ENCODE data around the gene MACROD2.
"Not testable (repeated sequence)": the region's sequence is repeated elsewhere in the genome, so short reads cannot be mapped to it uniquely, and the experiment has no call there.

Gene MACROD2

GRCh38 chr20:14214046-14214445, 218.7 kb downstream of the MACROD2 start:
- TF ChIP-seq, protein P1, sequence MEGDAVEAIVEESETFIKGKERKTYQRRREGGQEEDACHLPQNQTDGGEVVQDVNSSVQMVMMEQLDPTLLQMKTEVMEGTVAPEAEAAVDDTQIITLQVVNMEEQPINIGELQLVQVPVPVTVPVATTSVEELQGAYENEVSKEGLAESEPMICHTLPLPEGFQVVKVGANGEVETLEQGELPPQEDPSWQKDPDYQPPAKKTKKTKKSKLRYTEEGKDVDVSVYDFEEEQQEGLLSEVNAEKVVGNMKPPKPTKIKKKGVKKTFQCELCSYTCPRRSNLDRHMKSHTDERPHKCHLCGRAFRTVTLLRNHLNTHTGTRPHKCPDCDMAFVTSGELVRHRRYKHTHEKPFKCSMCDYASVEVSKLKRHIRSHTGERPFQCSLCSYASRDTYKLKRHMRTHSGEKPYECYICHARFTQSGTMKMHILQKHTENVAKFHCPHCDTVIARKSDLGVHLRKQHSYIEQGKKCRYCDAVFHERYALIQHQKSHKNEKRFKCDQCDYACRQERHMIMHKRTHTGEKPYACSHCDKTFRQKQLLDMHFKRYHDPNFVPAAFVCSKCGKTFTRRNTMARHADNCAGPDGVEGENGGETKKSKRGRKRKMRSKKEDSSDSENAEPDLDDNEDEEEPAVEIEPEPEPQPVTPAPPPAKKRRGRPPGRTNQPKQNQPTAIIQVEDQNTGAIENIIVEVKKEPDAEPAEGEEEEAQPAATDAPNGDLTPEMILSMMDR (IDR thresholded peaks at IDR 0.05) = no peak
- H3K9me3 ChIP-seq = no peaks in the 10 kb centered on the region

DNA sequence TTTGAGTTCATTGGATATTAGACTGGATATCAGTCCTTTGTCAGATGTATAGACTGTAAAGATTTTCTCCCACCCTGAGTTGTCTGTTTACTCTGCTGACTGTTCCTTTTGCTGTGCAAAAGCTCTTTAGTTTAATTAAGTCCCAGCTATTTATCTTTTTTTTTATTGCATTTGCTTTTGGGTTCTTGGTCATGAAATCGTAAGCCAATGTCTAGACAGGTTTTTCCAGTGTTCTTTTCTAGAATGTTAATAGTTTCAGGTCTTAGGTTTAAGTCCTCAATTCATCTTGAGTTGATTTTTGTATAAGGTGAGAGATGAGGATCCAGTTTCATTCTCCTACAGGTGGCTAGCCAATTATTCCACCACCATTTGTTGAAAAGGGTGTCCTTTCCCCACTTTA, 220.6 kb downstream of the MACROD2 start:
- H3K36me3 ChIP-seq; H3K9me3 ChIP-seq; H3K4me3 ChIP-seq (ENCODE audit: low read depth in 1 of 2, low read length in 1 of 2); H3K4me1 ChIP-seq (ENCODE audit: control insufficient read depth in 1 of 2, insufficient read depth in 1 of 2, low read depth in 1 of 2, low read length in 1 of 2); H3K27ac ChIP-seq; H3K27me3 ChIP-seq: not testable (repeated sequence)

More at GRCh38 chr20:14214046-14214445, 218.7 kb downstream of the MACROD2 start:
- no peaks in the 10 kb centered on the region for H3K27me3 ChIP-seq
- H3K4me1 ChIP-seq (ENCODE audit: control insufficient read depth in 1 of 2, insufficient read depth in 1 of 2, low read depth in 1 of 2, low read length in 1 of 2) = no peaks in the 10 kb centered on the region
- no peaks in the 10 kb centered on the region for H3K36me3 ChIP-seq
- H3K27ac ChIP-seq = no peak overlapping the region
- no peak overlapping the region for H3K4me3 ChIP-seq (ENCODE audit: low read depth in 1 of 2, low read length in 1 of 2)

DNA sequence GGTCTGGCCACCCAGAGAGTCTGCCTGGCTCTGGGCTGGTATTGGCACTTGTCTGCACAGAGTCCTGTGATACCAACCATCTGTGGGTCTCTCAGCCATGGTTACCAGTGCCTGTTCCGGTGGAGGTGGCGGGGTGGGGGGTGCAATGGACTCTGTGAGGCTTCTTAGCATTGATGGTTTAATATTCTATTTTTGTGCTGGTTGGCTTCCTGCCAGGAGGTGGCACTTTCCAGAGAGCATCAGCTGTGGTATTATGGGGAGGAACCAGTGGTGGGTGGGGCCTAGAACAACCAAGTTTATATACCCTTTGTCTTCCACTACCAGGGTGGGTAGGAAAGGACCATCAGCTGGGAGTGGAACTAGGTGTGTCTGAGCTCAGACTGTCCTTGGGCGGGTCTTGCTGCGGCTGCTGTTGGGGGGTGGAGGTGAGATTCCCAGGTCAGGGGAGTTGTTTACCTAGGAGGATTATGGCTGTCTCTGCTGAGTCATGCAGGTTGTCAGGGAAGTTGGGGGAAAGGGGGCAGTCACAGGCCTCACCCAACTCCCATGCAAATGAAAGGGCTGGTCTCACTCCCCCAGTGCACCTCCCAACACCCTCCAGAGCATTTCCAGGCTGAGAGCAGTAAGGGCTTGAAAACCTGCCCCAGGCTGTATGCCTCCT, 224.6 kb downstream of the MACROD2 start:
- H3K4me1 ChIP-seq (ENCODE audit: control insufficient read depth in 1 of 2, insufficient read depth in 1 of 2, low read depth in 1 of 2, low read length in 1 of 2) = no peaks in the 10 kb centered on the region
- H3K36me3 ChIP-seq = no peaks in the 10 kb centered on the region
- no peaks in the 10 kb centered on the region for H3K27me3 ChIP-seq
- H3K9me3 ChIP-seq = no peaks in the 10 kb centered on the region
- no peak overlapping the region for H3K4me3 ChIP-seq (ENCODE audit: low read depth in 1 of 2, low read length in 1 of 2)
- no peak overlapping the region for H3K27ac ChIP-seq
- TF ChIP-seq, protein P1 (IDR thresholded peaks at IDR 0.05) = no peak

DNA sequence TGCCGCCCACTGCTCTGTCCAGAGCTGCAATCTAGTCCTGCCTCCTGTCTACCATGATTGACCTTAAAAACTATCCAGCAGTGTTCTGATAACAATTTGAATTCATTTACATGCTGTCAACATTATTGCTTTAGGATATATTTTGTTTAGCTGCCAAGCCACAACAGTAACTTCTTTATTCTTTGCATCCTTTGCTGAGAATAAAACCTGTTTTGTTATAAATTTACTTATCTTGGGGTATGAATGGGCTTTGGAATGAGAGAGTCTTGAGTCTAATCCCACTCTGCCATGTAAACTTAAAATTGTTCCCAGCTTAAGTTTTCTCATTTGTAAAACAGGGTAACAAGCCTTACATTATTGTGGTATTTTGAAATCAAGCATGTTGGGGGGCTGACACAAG, 225.7 kb downstream of the MACROD2 start:
- TF ChIP-seq, protein P1 (IDR thresholded peaks at IDR 0.05) = no peak
- H3K4me3 ChIP-seq (ENCODE audit: low read depth in 1 of 2, low read length in 1 of 2) = no peak overlapping the region
- H3K27ac ChIP-seq = no peak overlapping the region
- H3K27me3 ChIP-seq = peaks cover 7% of the 10 kb centered on the region
- H3K9me3 ChIP-seq = no peaks in the 10 kb centered on the region
- no peaks in the 10 kb centered on the region for H3K4me1 ChIP-seq (ENCODE audit: control insufficient read depth in 1 of 2, insufficient read depth in 1 of 2, low read depth in 1 of 2, low read length in 1 of 2)
- no peaks in the 10 kb centered on the region for H3K36me3 ChIP-seq

DNA sequence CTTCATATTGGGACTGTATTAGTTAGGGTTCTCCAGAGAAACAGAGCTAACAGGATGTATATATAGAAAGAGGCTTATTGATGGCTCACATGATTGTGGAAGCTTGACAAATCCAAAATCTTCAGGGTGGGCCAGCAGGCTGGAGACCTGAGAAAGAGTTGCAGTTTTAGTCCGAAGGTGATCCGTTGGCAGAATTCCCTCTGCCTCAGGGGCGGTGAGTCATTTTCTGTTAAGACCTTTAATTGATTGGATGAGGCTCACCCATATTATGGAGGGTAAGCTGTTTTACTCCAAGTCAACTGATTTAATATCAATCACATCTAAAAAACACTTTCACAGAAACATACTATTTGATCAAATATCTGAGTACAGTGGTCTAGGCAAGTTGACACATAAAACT, 228.5 kb downstream of the MACROD2 start:
- Histone ChIP-seq H3K36me3 (no peaks in the 10 kb centered on the region), H3K4me1 (ENCODE audit: control insufficient read depth in 1 of 2, insufficient read depth in 1 of 2, low read depth in 1 of 2, low read length in 1 of 2) (no peaks in the 10 kb centered on the region), H3K27ac (no peak overlapping the region), H3K4me3 (ENCODE audit: low read depth in 1 of 2, low read length in 1 of 2) (no peak overlapping the region), H3K27me3 (peaks cover 14% of the 10 kb centered on the region), H3K9me3 (no peaks in the 10 kb centered on the region)
- TF ChIP-seq, protein P1 (IDR thresholded peaks at IDR 0.05) = no peak

GRCh38 chr20:14226051-14227049, 231.0 kb downstream of the MACROD2 start:
- peaks cover 14% of the 10 kb centered on the region for H3K27me3 ChIP-seq
- H3K27ac ChIP-seq; H3K4me3 ChIP-seq (ENCODE audit: low read depth in 1 of 2, low read length in 1 of 2); H3K36me3 ChIP-seq; H3K4me1 ChIP-seq (ENCODE audit: control insufficient read depth in 1 of 2, insufficient read depth in 1 of 2, low read depth in 1 of 2, low read length in 1 of 2); H3K9me3 ChIP-seq: not testable (repeated sequence)
